PFSK-1 (cell line): Measurements from ENCODE around the gene RAP1A.

Experiments
- FOXP2 ChIP-seq: optimal IDR thresholded peaks from 2 replicates; pipeline ENCODE3; 2011; ENCODE audit warnings: borderline replicate concordance, control low read depth, inconsistent platforms; ENCODE audit not compliant: insufficient read depth; ENCODE audit errors: extremely low read length, extremely low read depth
- POLR2AphosphoS5 ChIP-seq: IDR thresholded peaks from 2 replicates; pipeline ENCODE4 v1.6.1; 2012; ENCODE audit warnings: low read depth, mild to moderate bottlenecking, control low read depth, low read length, moderate library complexity
- SIN3A ChIP-seq: IDR thresholded peaks from 2 replicates; pipeline ENCODE4 v1.6.1; 2012; ENCODE audit warnings: mild to moderate bottlenecking, low read length, moderate library complexity, borderline replicate concordance; ENCODE audit not compliant: insufficient read depth
- TAF1 ChIP-seq: IDR thresholded peaks from 2 replicates; pipeline ENCODE4 v1.6.1; 2012; ENCODE audit warnings: low read length, control low read depth, borderline replicate concordance; ENCODE audit not compliant: insufficient read depth
- TF ChIP-seq, protein P1 (sequence below), 2 experiments: IDR thresholded peaks; 2 replicates each; pipeline versions ENCODE4 v1.6.1 to v1.8.0; 2011 to 2012; ENCODE audit warnings: low read depth in 2 of 2, low read length in 2 of 2, control low read depth in 1 of 2, inconsistent platforms in 1 of 2, mild to moderate bottlenecking in 1 of 2, moderate library complexity in 1 of 2; ENCODE audit not compliant: insufficient read depth in 1 of 2

RAP1A gene

DNA sequence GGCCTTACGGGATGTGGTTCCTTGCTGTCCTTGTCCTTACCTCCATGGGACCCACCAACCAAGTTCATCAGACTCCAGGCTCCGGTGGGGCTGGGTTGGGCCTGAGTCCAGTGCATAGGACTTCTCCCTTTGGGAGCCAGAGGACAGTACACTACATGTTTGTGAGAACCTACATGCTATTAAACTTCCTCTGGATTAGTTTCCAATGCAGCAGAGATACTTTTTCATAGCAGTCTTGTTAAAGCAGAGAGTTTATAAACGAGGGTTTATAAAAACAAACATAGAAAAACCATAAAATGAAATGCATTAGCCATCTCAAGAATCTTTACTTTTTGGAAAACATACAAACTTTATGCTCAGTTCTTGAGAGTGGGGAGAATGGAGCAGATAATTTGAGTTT lies 86.3 kb downstream of the RAP1A start:
- no peak for TF ChIP-seq SIN3A
- no peak for TF ChIP-seq POLR2AphosphoS5

DNA sequence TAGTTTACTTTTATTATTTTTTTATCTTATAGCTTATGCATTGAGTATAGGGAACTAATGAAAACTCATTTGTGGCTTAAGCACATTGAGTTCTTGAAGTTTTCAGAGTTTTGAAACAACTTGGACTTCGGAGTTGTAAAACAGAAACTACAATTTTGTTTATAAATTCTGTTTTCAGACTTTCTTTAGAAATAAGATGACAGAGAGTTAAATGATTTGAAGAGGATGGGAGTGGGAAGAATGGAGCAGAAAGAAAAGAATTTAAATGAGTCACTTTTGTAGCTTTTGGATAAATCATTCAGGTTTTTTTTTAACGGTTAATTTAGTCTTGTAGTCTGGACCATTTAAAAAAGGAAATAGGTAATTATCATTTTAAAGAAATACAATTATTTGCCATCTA lies 87.3 kb downstream of the RAP1A start:
- TF ChIP-seq SIN3A (no peak), TAF1 (no peak), POLR2AphosphoS5 (no peak), FOXP2 (no peak)
- TF ChIP-seq, protein P1, sequence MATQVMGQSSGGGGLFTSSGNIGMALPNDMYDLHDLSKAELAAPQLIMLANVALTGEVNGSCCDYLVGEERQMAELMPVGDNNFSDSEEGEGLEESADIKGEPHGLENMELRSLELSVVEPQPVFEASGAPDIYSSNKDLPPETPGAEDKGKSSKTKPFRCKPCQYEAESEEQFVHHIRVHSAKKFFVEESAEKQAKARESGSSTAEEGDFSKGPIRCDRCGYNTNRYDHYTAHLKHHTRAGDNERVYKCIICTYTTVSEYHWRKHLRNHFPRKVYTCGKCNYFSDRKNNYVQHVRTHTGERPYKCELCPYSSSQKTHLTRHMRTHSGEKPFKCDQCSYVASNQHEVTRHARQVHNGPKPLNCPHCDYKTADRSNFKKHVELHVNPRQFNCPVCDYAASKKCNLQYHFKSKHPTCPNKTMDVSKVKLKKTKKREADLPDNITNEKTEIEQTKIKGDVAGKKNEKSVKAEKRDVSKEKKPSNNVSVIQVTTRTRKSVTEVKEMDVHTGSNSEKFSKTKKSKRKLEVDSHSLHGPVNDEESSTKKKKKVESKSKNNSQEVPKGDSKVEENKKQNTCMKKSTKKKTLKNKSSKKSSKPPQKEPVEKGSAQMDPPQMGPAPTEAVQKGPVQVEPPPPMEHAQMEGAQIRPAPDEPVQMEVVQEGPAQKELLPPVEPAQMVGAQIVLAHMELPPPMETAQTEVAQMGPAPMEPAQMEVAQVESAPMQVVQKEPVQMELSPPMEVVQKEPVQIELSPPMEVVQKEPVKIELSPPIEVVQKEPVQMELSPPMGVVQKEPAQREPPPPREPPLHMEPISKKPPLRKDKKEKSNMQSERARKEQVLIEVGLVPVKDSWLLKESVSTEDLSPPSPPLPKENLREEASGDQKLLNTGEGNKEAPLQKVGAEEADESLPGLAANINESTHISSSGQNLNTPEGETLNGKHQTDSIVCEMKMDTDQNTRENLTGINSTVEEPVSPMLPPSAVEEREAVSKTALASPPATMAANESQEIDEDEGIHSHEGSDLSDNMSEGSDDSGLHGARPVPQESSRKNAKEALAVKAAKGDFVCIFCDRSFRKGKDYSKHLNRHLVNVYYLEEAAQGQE (IDR thresholded peaks at IDR 0.05; ENCODE audit: insufficient read depth in 1 of 2, low read depth in 2 of 2, low read length in 2 of 2): no peak

DNA sequence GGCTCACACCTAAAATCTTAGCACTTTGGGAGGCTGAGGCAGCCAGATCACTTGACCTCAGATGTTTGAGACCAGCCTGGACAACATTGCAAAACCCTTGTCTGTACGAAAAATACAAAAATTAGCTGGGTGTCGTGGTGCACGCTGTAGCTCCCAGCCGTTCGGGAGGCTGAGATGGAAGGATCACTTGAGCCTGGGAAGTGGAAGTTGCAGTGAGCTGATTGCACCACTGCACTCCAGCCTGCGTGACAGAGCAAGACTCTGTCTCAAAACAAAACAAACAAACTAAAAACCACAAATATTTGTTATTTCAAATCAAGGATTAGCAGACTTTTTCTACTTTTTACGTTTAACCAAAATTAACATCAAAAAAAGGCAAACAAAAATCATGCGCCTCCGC lies 88.3 kb downstream of the RAP1A start:
- TF ChIP-seq TAF1 (no peak), POLR2AphosphoS5 (no peak), FOXP2 (no peak), SIN3A (no peak)
- TF ChIP-seq, protein P1 (IDR thresholded peaks at IDR 0.05; ENCODE audit: insufficient read depth in 1 of 2, low read depth in 2 of 2, low read length in 2 of 2): no peak

DNA sequence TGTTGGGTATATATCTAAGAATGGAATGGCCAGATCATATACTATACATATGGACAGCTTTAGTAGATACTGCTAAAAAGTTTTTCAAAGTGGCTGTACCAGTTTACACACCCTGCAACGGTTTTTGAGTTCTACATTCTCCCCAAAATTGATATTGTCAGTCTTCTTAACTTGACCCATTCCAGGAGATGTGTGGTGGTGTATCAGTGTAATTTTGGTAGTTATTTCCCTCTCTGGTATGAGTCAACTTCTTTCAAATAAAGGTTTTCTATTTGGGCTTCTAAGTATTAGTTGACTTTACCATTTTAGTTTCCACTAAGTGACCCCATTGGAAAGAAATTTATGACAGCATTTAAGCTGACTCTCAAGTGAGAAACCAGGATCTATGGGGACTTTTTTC lies 90.4 kb downstream of the RAP1A start:
- TF ChIP-seq TAF1 (no peak), POLR2AphosphoS5 (no peak), SIN3A (no peak), FOXP2 (no peak)
- TF ChIP-seq, protein P1 (IDR thresholded peaks at IDR 0.05; ENCODE audit: insufficient read depth in 1 of 2, low read depth in 2 of 2, low read length in 2 of 2): no peak

DNA sequence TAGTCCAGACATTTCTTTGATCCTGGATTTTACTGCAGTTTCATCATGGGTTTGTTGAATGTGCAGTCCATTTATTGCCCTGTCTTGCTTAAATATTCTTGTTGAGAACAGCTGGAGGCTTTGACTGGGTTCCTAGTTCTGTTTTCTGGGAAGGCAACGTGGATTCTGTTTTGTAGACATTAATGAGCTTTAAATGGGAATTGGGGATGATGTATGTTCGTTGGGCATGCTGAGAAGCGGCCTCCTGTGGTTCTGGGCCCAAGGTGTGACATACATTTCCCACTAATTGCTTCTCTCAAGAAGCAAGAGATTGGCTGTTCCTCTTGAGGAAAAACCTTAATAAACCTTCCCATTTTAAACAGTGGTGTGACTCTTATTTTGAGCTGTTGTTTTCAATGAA lies 96.7 kb downstream of the RAP1A start:
- no peak for TF ChIP-seq POLR2AphosphoS5
- TF ChIP-seq FOXP2: no peak
- TF ChIP-seq, protein P1 (IDR thresholded peaks at IDR 0.05; ENCODE audit: insufficient read depth in 1 of 2, low read depth in 2 of 2, low read length in 2 of 2): no peak
- TF ChIP-seq TAF1: no peak
- no peak for TF ChIP-seq SIN3A
